LNCAP (cell line): Measurements from ENCODE around the gene CREM.

Experiments used
- CTCF ChIP-seq: fragments of 450-650 bp; IDR thresholded peaks from 2 replicates; pipeline ENCODE4 v1.5.1; 2017; ENCODE audit warnings: mild to moderate bottlenecking

The CREM gene

DNA sequence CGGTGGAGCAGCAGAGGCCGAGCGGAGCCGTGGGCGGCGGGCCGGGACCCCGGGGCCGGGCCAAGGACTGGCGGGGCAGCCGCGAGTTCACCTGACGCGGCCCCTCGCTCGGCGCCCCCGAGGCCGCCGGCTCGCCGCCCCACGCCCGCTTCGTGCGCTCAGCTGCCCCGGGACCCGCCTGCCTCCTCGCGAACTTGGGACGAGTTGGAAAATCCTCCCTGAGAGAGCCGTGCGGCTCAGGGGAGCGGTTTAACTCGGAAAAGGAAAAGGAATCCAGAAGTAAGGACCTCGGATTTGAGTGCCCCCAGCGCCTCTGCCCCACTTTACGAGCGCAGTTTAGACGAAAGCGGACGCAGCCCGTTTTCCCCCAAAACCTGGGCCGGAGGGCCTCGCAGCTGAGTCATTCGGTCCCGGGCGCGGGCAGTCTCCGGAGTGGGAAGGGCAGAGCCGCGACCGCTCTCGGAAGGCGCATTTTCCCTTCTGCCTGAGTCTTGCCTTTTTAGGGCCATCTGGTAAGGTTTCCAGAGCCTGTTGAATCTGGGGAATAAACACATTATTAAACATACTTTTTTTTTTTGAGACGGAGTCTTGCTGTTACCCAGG is 744 bp downstream of the CREM start:
- no peak for TF ChIP-seq CTCF

GRCh38 chr10:35129185-35129674 is 2.6 kb downstream of the CREM start:
- no peak for TF ChIP-seq CTCF

- no peak for TF ChIP-seq CTCF
These were observed 4.0 kb downstream of the CREM start for GRCh38 chr10:35130663-35131062.

GRCh38 chr10:35132727-35133126 is 6.1 kb downstream of the CREM start:
- TF ChIP-seq CTCF, result no peak

DNA sequence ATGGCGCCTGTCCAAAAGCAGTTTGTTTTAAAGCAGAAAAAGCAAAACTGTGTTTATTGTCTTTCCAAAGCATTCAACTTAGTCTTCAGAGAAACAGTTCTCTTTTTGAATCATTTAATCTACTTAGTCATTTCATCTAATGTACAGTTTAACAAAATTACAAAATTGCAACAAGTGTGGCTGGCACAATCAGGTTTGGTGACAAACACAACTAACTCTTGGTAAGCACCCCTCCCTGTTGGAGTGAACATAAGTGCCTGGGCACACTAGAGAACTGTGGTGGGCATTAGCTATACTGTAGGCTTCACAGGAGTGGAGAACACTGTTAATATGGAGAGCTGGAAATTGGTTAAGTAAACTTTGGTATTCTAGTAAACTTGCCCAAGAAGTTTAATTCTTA is 6.9 kb downstream of the CREM start:
- TF ChIP-seq CTCF, result no peak

DNA sequence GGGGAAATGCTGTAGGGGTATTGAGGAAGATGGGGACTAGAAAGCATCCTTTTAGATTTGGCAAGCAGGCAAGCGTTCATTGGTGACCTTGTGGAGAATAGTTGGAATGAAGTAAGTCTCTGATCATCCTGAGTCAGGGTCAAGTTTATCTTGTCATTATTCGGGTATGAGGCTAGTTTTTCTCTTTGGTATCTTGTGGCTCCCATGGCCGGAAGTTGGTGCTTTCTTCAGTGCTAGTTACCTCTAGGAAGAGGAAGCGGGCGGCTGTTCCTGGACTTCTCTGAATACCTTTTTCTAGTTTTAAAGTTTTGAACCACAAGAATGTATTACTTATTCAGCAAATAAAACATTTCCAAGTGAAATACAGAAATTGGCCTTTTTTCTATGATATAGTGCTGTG is 9.2 kb downstream of the CREM start:
- TF ChIP-seq CTCF, result no peak

DNA sequence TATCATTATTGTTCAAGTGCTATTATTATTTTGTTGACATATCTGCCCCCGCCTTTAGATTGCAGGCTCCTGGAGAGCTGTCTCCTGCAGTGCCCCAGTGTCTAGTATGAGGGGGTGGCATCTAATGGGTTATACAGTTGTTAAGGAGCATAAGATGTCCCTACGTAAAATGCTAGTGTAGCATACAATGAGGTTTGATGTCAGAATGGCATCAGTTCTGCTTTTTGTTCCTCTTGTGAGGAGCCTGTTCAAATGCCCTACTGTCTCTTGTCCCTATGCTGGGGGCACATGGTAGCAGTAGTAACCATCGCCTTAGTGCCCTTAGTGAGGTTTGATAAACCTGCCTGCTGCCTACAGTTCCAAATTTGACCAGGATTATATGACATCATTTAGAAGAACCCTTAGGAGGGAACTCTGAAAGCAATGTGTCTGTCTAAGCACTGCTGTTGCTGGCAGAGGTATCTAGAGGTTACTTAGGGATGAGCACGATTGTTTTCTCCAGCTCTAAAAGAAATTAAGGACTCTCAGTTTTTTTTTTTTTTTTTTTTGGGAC is 9.7 kb downstream of the CREM start:
- TF ChIP-seq CTCF, result no peak

DNA sequence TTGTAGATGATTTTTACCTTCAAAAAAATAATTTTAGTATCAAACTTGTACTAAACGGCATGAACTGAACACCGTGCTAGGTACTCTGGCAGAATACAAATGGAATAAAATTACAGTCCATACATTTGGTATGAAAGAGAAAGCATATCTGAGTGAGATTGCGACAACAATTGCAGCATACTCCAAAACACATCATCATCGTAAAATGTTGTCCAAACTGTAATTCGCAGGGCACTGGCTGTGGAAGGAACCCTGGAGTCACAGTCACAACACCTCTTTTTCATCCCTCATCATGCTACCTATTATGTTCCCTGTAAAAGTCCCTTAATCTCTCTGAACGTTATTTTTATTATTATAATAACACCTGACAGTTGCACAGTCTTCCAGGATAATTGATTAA is 13.5 kb downstream of the CREM start:
- no peak for TF ChIP-seq CTCF
